ENCODE results near the gene KMT5B. TPM values are rescaled to one million over a fixed set of nuclear protein-coding genes. Genes with fewer than 3 reads are reported as not detected.
"Not testable (repeated sequence)": the region's sequence is repeated elsewhere in the genome, so short reads cannot be mapped to it uniquely, and the experiment has no call there.

The KMT5B gene
- total RNA-seq = 23.7 TPM

- ATAC-seq = no peak
These were observed at the start of gene KMT5B for GRCh38 chr11:68213135-68213515. Gene KMT5B (minus strand): TSS chr11:68213296. CDS start chr11:68190076, 23,220 bp downstream.

- ATAC-seq = no peak
These were observed 49.4 kb upstream of the KMT5B start for GRCh38 chr11:68262544-68262827.

GRCh38 chr11:68261749-68262543, 48.9 kb upstream of the KMT5B start:
- ATAC-seq = no peak

GRCh38 chr11:68261006-68261405, 47.9 kb upstream of the KMT5B start:
- ATAC-seq = no peak

GRCh38 chr11:68260484-68260883, 47.4 kb upstream of the KMT5B start:
- no peak for ATAC-seq

- ATAC-seq = no peak
These were observed 46.2 kb upstream of the KMT5B start for GRCh38 chr11:68259122-68259959.

GRCh38 chr11:68258363-68258765, 45.3 kb upstream of the KMT5B start:
- no peak for ATAC-seq

- peak; percentile 84 for ATAC-seq
These were observed 44.6 kb upstream of the KMT5B start for GRCh38 chr11:68257477-68258362.

- ATAC-seq = no peak
These were observed 43.2 kb upstream of the KMT5B start for GRCh38 chr11:68256331-68256741.

GRCh38 chr11:68255526-68255925, 42.4 kb upstream of the KMT5B start:
- ATAC-seq = no peak

- ATAC-seq = no peak
These were observed 41.3 kb upstream of the KMT5B start for GRCh38 chr11:68254421-68254820.

GRCh38 chr11:68251765-68252164, 38.7 kb upstream of the KMT5B start:
- no peak for ATAC-seq

GRCh38 chr11:68244912-68245311, 31.8 kb upstream of the KMT5B start:
- not testable (repeated sequence) for ATAC-seq

GRCh38 chr11:68243847-68244246, 30.8 kb upstream of the KMT5B start:
- ATAC-seq = not testable (repeated sequence)

GRCh38 chr11:68242616-68243015, 29.5 kb upstream of the KMT5B start:
- ATAC-seq = no peak

- no peak for ATAC-seq
These were observed 18.5 kb upstream of the KMT5B start for GRCh38 chr11:68231621-68232020.

- ATAC-seq = no peak
These were observed 16.5 kb upstream of the KMT5B start for GRCh38 chr11:68229601-68230000.

- no peak for ATAC-seq
These were observed 13.3 kb upstream of the KMT5B start for GRCh38 chr11:68226421-68226820.

- no peak for ATAC-seq
These were observed 11.5 kb upstream of the KMT5B start for GRCh38 chr11:68224606-68225005.

- no peak for ATAC-seq
These were observed 10.2 kb upstream of the KMT5B start for GRCh38 chr11:68223275-68223674.

GRCh38 chr11:68221406-68221805, 8.3 kb upstream of the KMT5B start:
- ATAC-seq = no peak

GRCh38 chr11:68216171-68216938, 3.3 kb upstream of the KMT5B start:
- ATAC-seq = peak; percentile 38
